GM19468 (cell line): ENCODE results near the gene FAF1.

ENCODE experiments used
- ATAC-seq: cut with Tn5 transposase; IDR thresholded peaks from one replicate; pipeline ENCODE4 v1.9.1; 2021; ENCODE audit warnings: mild to moderate bottlenecking, moderate library complexity, moderate number of reproducible peaks; ENCODE audit not compliant: unreplicated experiment; ENCODE audit errors: extremely low read depth

FAF1 gene

GRCh38 chr1:50605186-50605875 is 354.7 kb downstream of the FAF1 start:
- no peak for ATAC-seq

- no peak for ATAC-seq
Observed at GRCh38 chr1:50604580-50604979, 355.5 kb downstream of the FAF1 start.

- no peak for ATAC-seq
Observed at GRCh38 chr1:50603274-50604271, 356.5 kb downstream of the FAF1 start.

- no peak for ATAC-seq
Observed at GRCh38 chr1:50599546-50599945, 360.5 kb downstream of the FAF1 start.

GRCh38 chr1:50595874-50596273 is 364.2 kb downstream of the FAF1 start:
- no peak for ATAC-seq

GRCh38 chr1:50593515-50593914 is 366.6 kb downstream of the FAF1 start:
- ATAC-seq, result no peak

- ATAC-seq, result no peak
Observed at GRCh38 chr1:50591598-50591997, 368.5 kb downstream of the FAF1 start.

GRCh38 chr1:50582346-50582745 is 377.7 kb downstream of the FAF1 start:
- ATAC-seq, result no peak

- ATAC-seq, result no peak
Observed at GRCh38 chr1:50570066-50570468, 390.0 kb downstream of the FAF1 start.

GRCh38 chr1:50568782-50569181 is 391.3 kb downstream of the FAF1 start:
- ATAC-seq, result no peak

- no peak for ATAC-seq
Observed at GRCh38 chr1:50566405-50566804, 393.7 kb downstream of the FAF1 start.

GRCh38 chr1:50564417-50564816 is 395.6 kb downstream of the FAF1 start:
- ATAC-seq, result no peak

GRCh38 chr1:50562106-50562505 is 398.0 kb downstream of the FAF1 start:
- no peak for ATAC-seq

- no peak for ATAC-seq
Observed at GRCh38 chr1:50559421-50559820, 400.6 kb downstream of the FAF1 start.

GRCh38 chr1:50553921-50554320 is 406.1 kb downstream of the FAF1 start:
- no peak for ATAC-seq

GRCh38 chr1:50548243-50548642 is 411.8 kb downstream of the FAF1 start:
- no peak for ATAC-seq

GRCh38 chr1:50542362-50542761 is 417.7 kb downstream of the FAF1 start:
- ATAC-seq, result no peak

- no peak for ATAC-seq
Observed at GRCh38 chr1:50538476-50538875, 421.6 kb downstream of the FAF1 start.

- no peak for ATAC-seq
Observed at GRCh38 chr1:50531601-50532000, 428.5 kb downstream of the FAF1 start.

GRCh38 chr1:50531027-50531426 is 429.0 kb downstream of the FAF1 start:
- ATAC-seq, result no peak

GRCh38 chr1:50529510-50529909 is 430.6 kb downstream of the FAF1 start:
- ATAC-seq, result no peak
